Measurements from ENCODE around the gene DOCK9. TPM values are rescaled to one million over a fixed set of nuclear protein-coding genes. Genes with fewer than 3 reads are reported as not detected.

The DOCK9 gene
- total RNA-seq, 1 experiment from 2014 or later: 36.6 TPM

DNA sequence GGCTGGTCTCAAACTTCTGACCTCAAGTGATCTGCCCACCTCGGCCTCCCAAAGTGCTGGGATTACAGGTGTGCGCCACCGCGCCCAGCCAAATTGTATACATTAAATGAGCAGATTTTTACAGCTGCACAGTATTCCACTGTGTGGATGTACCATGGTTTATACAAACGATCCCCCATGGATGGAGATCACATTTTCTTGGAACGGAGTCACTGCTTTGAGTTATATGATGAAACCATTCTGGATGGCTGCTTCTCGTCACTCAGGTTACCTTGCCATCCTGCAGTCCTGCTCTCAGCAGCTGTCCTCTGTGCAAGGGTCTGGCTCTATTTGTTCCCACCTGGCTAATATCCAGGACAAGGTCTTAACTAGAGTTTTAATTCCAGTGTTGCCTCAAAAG is 186.3 kb downstream of the DOCK9 start:
- ATAC-seq (no peak), DNase-seq (ENCODE audit: low spot score) (no peak)
- CTCF ChIA-PET: no interaction called here
- POLR2A ChIA-PET: no interaction called here
- H3K27ac Mint-ChIP-seq: no peak overlapping the region
- H3K36me3 Mint-ChIP-seq: peaks cover 6% of the 10 kb centered on the region; the same call in 1 of the 2 replicates
- no peaks in the 10 kb centered on the region; the same call in 1 of the 2 replicates for H3K27me3 Mint-ChIP-seq (ENCODE audit: low read depth)
- TF ChIP-seq CTCF (IDR thresholded peaks at IDR 0.05) (no peak), OVOL2 (CRISPR knock-in tag; IDR thresholded peaks at IDR 0.05; ENCODE audit: borderline replicate concordance) (no peak), NFYB (CRISPR knock-in tag; conservative IDR thresholded peaks at IDR 0.05; ENCODE audit: low read depth) (no peak), JAZF1 (CRISPR knock-in tag; IDR thresholded peaks at IDR 0.05) (no peak), RELA (CRISPR knock-in tag; IDR thresholded peaks at IDR 0.05; ENCODE audit: borderline replicate concordance) (no peak), EMX1 (CRISPR knock-in tag; IDR thresholded peaks at IDR 0.05) (no peak), NR3C1 (CRISPR knock-in tag; conservative IDR thresholded peaks at IDR 0.05; ENCODE audit: low read depth) (no peak), PRRX2 (CRISPR knock-in tag; IDR thresholded peaks at IDR 0.05) (no peak), NR1H2 (CRISPR knock-in tag; IDR thresholded peaks at IDR 0.05) (no peak), TEAD1 (CRISPR knock-in tag; IDR thresholded peaks at IDR 0.05) (no peak), TEAD4 (CRISPR knock-in tag; IDR thresholded peaks at IDR 0.05) (no peak), GABPB1 (CRISPR knock-in tag; IDR thresholded peaks at IDR 0.05) (no peak)
- TF ChIP-seq, protein P1, sequence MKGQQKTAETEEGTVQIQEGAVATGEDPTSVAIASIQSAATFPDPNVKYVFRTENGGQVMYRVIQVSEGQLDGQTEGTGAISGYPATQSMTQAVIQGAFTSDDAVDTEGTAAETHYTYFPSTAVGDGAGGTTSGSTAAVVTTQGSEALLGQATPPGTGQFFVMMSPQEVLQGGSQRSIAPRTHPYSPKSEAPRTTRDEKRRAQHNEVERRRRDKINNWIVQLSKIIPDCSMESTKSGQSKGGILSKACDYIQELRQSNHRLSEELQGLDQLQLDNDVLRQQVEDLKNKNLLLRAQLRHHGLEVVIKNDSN (CRISPR knock-in tag; IDR thresholded peaks at IDR 0.05): no peak
- TF ChIP-seq, protein P2, sequence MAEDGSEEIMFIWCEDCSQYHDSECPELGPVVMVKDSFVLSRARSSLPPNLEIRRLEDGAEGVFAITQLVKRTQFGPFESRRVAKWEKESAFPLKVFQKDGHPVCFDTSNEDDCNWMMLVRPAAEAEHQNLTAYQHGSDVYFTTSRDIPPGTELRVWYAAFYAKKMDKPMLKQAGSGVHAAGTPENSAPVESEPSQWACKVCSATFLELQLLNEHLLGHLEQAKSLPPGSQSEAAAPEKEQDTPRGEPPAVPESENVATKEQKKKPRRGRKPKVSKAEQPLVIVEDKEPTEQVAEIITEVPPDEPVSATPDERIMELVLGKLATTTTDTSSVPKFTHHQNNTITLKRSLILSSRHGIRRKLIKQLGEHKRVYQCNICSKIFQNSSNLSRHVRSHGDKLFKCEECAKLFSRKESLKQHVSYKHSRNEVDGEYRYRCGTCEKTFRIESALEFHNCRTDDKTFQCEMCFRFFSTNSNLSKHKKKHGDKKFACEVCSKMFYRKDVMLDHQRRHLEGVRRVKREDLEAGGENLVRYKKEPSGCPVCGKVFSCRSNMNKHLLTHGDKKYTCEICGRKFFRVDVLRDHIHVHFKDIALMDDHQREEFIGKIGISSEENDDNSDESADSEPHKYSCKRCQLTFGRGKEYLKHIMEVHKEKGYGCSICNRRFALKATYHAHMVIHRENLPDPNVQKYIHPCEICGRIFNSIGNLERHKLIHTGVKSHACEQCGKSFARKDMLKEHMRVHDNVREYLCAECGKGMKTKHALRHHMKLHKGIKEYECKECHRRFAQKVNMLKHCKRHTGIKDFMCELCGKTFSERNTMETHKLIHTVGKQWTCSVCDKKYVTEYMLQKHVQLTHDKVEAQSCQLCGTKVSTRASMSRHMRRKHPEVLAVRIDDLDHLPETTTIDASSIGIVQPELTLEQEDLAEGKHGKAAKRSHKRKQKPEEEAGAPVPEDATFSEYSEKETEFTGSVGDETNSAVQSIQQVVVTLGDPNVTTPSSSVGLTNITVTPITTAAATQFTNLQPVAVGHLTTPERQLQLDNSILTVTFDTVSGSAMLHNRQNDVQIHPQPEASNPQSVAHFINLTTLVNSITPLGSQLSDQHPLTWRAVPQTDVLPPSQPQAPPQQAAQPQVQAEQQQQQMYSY (CRISPR knock-in tag; IDR thresholded peaks at IDR 0.05): no peak
- TF ChIP-seq, protein P3, sequence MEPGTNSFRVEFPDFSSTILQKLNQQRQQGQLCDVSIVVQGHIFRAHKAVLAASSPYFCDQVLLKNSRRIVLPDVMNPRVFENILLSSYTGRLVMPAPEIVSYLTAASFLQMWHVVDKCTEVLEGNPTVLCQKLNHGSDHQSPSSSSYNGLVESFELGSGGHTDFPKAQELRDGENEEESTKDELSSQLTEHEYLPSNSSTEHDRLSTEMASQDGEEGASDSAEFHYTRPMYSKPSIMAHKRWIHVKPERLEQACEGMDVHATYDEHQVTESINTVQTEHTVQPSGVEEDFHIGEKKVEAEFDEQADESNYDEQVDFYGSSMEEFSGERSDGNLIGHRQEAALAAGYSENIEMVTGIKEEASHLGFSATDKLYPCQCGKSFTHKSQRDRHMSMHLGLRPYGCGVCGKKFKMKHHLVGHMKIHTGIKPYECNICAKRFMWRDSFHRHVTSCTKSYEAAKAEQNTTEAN (CRISPR knock-in tag; IDR thresholded peaks at IDR 0.05): no peak
- H3K4me1 Mint-ChIP-seq: peaks cover 6% of the 10 kb centered on the region
- H3K4me3 Mint-ChIP-seq: no peak overlapping the region
- H3K9me3 Mint-ChIP-seq: peaks cover 10% of the 10 kb centered on the region

- H3K4me3 Mint-ChIP-seq: no peak overlapping the region
- ChIA-PET CTCF (no interaction called here), POLR2A (no interaction called here)
- no peaks in the 10 kb centered on the region; the same call in 1 of the 2 replicates for H3K27me3 Mint-ChIP-seq (ENCODE audit: low read depth)
- H3K36me3 Mint-ChIP-seq: no peaks in the 10 kb centered on the region
- TF ChIP-seq RORB (CRISPR knock-in tag; IDR thresholded peaks at IDR 0.05) (no peak), ZNF416 (CRISPR knock-in tag; IDR thresholded peaks at IDR 0.05) (no peak), TEAD4 (CRISPR knock-in tag; IDR thresholded peaks at IDR 0.05) (no peak)
- ATAC-seq: no peak
- no peak for DNase-seq (ENCODE audit: low spot score)
- peaks cover 10% of the 10 kb centered on the region for H3K9me3 Mint-ChIP-seq
- peaks cover 6% of the 10 kb centered on the region for H3K4me1 Mint-ChIP-seq
- no peak overlapping the region for H3K27ac Mint-ChIP-seq
Observed at GRCh38 chr13:98787996-98788395, 189.9 kb downstream of the DOCK9 start.

DNA sequence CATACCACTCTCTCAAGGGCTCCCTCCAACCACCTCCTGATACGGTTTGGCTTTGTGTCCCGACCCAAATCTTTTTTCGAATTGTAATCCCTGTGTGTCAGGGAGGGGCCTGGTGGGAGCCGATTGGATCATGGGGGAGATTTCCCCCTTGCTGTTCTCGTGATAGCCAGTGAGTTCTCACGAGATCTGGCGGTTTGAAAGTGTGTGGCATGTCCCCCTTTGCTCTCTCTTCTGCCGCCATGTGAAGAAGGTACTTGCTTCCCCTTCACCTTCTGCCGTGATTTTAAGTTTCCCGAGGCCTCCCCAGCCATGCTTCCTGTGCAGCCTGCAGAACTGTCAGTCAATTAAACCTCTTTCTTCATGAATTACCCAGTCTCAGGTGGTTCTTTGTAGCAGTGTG is 190.7 kb downstream of the DOCK9 start:
- Mint-ChIP-seq H3K27ac (no peak overlapping the region), H3K27me3 (ENCODE audit: low read depth) (no peaks in the 10 kb centered on the region; the same call in 1 of the 2 replicates), H3K36me3 (no peaks in the 10 kb centered on the region), H3K9me3 (peaks cover 10% of the 10 kb centered on the region), H3K4me3 (no peak overlapping the region), H3K4me1 (peaks cover 6% of the 10 kb centered on the region)
- CTCF ChIA-PET: interaction anchor here (1.0 kb wide), 1 partner anchor 53 kb away, joined by 3 read pairs; no protein-coding TSS in a partner anchor
- no peak for TF ChIP-seq MYBL2 (CRISPR knock-in tag; IDR thresholded peaks at IDR 0.05)
- no peak for TF ChIP-seq RORB (CRISPR knock-in tag; IDR thresholded peaks at IDR 0.05)
- TF ChIP-seq ATF2 (CRISPR knock-in tag; IDR thresholded peaks at IDR 0.05; ENCODE audit: borderline replicate concordance, low read depth): no peak
- no peak for TF ChIP-seq ZNF281 (CRISPR knock-in tag; IDR thresholded peaks at IDR 0.05)
- TF ChIP-seq TCF7 (CRISPR knock-in tag; IDR thresholded peaks at IDR 0.05; ENCODE audit: low read depth): no peak
- no peak for TF ChIP-seq TEAD4 (CRISPR knock-in tag; IDR thresholded peaks at IDR 0.05)
- POLR2A ChIA-PET: no interaction called here
- DNase-seq (ENCODE audit: low spot score) (no peak), ATAC-seq (no peak; the same call in 1 of the 2 replicates)

Data from WTC11 (cell line).